HepG2 (cell line): ENCODE data around the gene TTC16. TPM values are rescaled to one million over a fixed set of nuclear protein-coding genes. Genes with fewer than 3 reads are reported as not detected.

Experiments used
- ATAC-seq: fragments of 200-7000 bp; cut with Tn5 transposase; 3 replicates; pipeline ENCODE4 v1.9.1; 2020; ENCODE audit warnings: mild to moderate bottlenecking, moderate library complexity
- BruUV-seq: library from RNA; stranded (reverse); fragments of 400-500 nt; replicated peaks from 2 replicates; lab custom pipeline; 2021; lab: Mats Ljungman, UMichigan
- CTCF ChIA-PET: fragments of 300-600 bp; formaldehyde crosslinking; extraction: SDS; loops from one replicate; lab custom pipeline; 2021; ENCODE audit warnings: low total read pairs, inconsistent platforms, low intra/inter-chr PET ratio; lab: Yijun Ruan, JAX
- POLR2A ChIA-PET: fragments of 350-600 bp; sonication (Branson Sonifier 250); formaldehyde crosslinking; loops from one replicate; lab custom pipeline; 2020; ENCODE audit warnings: antibody characterized with exemption, inconsistent platforms; lab: Yijun Ruan, JAX
- DNase-seq: peaks from one replicate; pipeline ENCODE4 v3.0.0-alpha.2; 2015; ENCODE audit warnings: low spot score
- FAIRE-seq: peaks from 3 replicates; lab custom pipeline; 2011; peaks lifted over from hg19 to GRCh38; lab: Jason Lieb, UNC
- H2AFZ ChIP-seq: one replicate; pipeline ENCODE4 v1.6.1; 2011; ENCODE audit warnings: low read length, inconsistent platforms
- H3K27ac ChIP-seq: fragments of 300-600 bp; 3 replicates; pipeline ENCODE4 v1.8.0; 2011; ENCODE audit warnings: mixed run types, mild to moderate bottlenecking, mixed read lengths, low read length, inconsistent platforms; ENCODE audit not compliant: insufficient read depth; ENCODE audit errors: extremely low read length
- H3K27me3 ChIP-seq, 2 experiments: fragments of 200-600 bp in 1 of 2; 2 replicates in 1 of 2; 3 replicates in 1 of 2; pipeline versions ENCODE4 v1.6.0 to v1.8.0; 2011; ENCODE audit warnings: low read length in 2 of 2, mild to moderate bottlenecking in 2 of 2, moderate library complexity in 2 of 2, inconsistent platforms in 1 of 2; ENCODE audit not compliant: insufficient read depth in 2 of 2, control insufficient read depth in 1 of 2
- H3K36me3 ChIP-seq, 2 experiments: fragments of 200-600 bp in 1 of 2; replicated peaks in 1 of 2; 2 replicates in 1 of 2; 3 replicates in 1 of 2; pipeline versions ENCODE4 v1.5.1 to v1.8.0; 2011; ENCODE audit warnings: low read length in 2 of 2, inconsistent platforms in 1 of 2; ENCODE audit not compliant: insufficient read depth in 2 of 2, control insufficient read depth in 1 of 2
- H3K4me1 ChIP-seq: 2 replicates; pipeline ENCODE4 v1.5.1; 2012; ENCODE audit warnings: low read length, inconsistent platforms; ENCODE audit not compliant: insufficient read depth
- H3K4me2 ChIP-seq: 2 replicates; pipeline ENCODE4 v1.6.0; 2011; ENCODE audit warnings: low read depth, low read length, inconsistent platforms
- H3K4me3 ChIP-seq, 3 experiments: fragments of 200-600 bp in 1 of 3; sonication (generic), shearing (Covaris generic) in 1 of 3; replicated peaks in 1 of 3; 2 replicates each; pipeline ENCODE4 v1.5.1; 2011 to 2016; ENCODE audit warnings: low read length in 3 of 3, inconsistent platforms in 2 of 3, low read depth in 2 of 3, mild to moderate bottlenecking in 2 of 3, control low read depth in 1 of 3, mixed read lengths in 1 of 3; ENCODE audit not compliant: insufficient read depth in 1 of 3
- H3K79me2 ChIP-seq: one replicate; pipeline ENCODE4 v1.6.1; 2011; ENCODE audit warnings: low read length, inconsistent platforms; ENCODE audit not compliant: insufficient read depth
- H3K9ac ChIP-seq: 2 replicates; pipeline ENCODE4 v1.6.0; 2011; ENCODE audit warnings: mild to moderate bottlenecking, low read depth, low read length, inconsistent platforms; ENCODE audit not compliant: insufficient read depth
- H3K9me3 ChIP-seq: 2 replicates; pipeline ENCODE4 v1.5.1; 2012; ENCODE audit warnings: mild to moderate bottlenecking, low read length
- H4K20me1 ChIP-seq: 2 replicates; pipeline ENCODE4 v1.6.0; 2011; ENCODE audit warnings: inconsistent platforms, mild to moderate bottlenecking, low read length, moderate library complexity; ENCODE audit not compliant: insufficient read depth
- ATAD3A ChIP-seq: sonication (generic); formaldehyde crosslinking; IDR thresholded peaks from 2 replicates; pipeline ENCODE4 v1.4.0; 2020; ENCODE audit warnings: missing genetic modification reagents
- CENPX ChIP-seq: sonication (generic); formaldehyde crosslinking; IDR thresholded peaks from 2 replicates; pipeline ENCODE4 v1.9.0; 2021; ENCODE audit warnings: mild to moderate bottlenecking, missing genetic modification reagents, moderate library complexity
- DMAP1 ChIP-seq: IDR thresholded peaks from 2 replicates; pipeline ENCODE4 v1.6.1; 2016
- HMGXB3 ChIP-seq: sonication (generic); formaldehyde crosslinking; IDR thresholded peaks from 2 replicates; pipeline ENCODE4 v1.4.0; 2020; ENCODE audit warnings: missing genetic modification reagents, borderline replicate concordance
- KLF16 ChIP-seq, 2 experiments: sonication (generic) in 1 of 2; formaldehyde crosslinking in 1 of 2; IDR thresholded peaks; 2 replicates each; pipeline versions ENCODE4 v1.6.1 to v1.8.0; 2016 to 2023; ENCODE audit warnings: missing genetic modification reagents in 2 of 2, missing compliant biosample characterization in 1 of 2
- LRRFIP1 ChIP-seq: sonication (generic); formaldehyde crosslinking; conservative IDR thresholded peaks from 2 replicates; pipeline ENCODE4 v1.4.0; 2020; ENCODE audit warnings: missing genetic modification reagents
- MATR3 ChIP-seq: sonication (generic); formaldehyde crosslinking; IDR thresholded peaks from 2 replicates; pipeline ENCODE4 v1.4.0; 2020; ENCODE audit warnings: missing genetic modification reagents
- MIER2 ChIP-seq: IDR thresholded peaks from 2 replicates; pipeline ENCODE4 v1.6.1; 2016; ENCODE audit warnings: missing biosample characterization, missing genetic modification reagents
- PHB2 ChIP-seq: fragments of 450-650 bp; IDR thresholded peaks from 2 replicates; pipeline ENCODE4 v1.6.1; 2018; ENCODE audit not compliant: partially characterized antibody
- PRPF4 ChIP-seq: fragments of 200-400 bp; formaldehyde crosslinking; IDR thresholded peaks from 2 replicates; pipeline ENCODE4 v1.6.1; 2016; ENCODE audit warnings: low read length, low read depth; ENCODE audit not compliant: poor library complexity, severe bottlenecking
- TARDBP ChIP-seq: sonication (generic); formaldehyde crosslinking; IDR thresholded peaks from 2 replicates; pipeline ENCODE4 v1.8.0; 2022; ENCODE audit warnings: mild to moderate bottlenecking, missing genetic modification reagents
- YEATS4 ChIP-seq: sonication (generic); formaldehyde crosslinking; IDR thresholded peaks from 2 replicates; pipeline ENCODE4 v1.4.0; 2020; ENCODE audit warnings: missing genetic modification reagents, borderline replicate concordance
- YY1 ChIP-seq: IDR thresholded peaks from 2 replicates; pipeline ENCODE4 v1.6.1; 2011; ENCODE audit warnings: low read length, low read depth, moderate library complexity, mild to moderate bottlenecking; ENCODE audit not compliant: insufficient read depth, insufficient replicate concordance
- ZBTB14 ChIP-seq: sonication (generic); formaldehyde crosslinking; IDR thresholded peaks from 2 replicates; pipeline ENCODE4 v1.4.0; 2020; ENCODE audit warnings: missing genetic modification reagents
- ZNF124 ChIP-seq: sonication (generic); formaldehyde crosslinking; IDR thresholded peaks from 2 replicates; pipeline ENCODE4 v1.4.0; 2020; ENCODE audit warnings: missing genetic modification reagents
- ZNF230 ChIP-seq: sonication (generic); formaldehyde crosslinking; IDR thresholded peaks from 2 replicates; pipeline ENCODE4 v1.4.0; 2020; ENCODE audit warnings: mild to moderate bottlenecking, missing genetic modification reagents
- ZNF260 ChIP-seq: sonication (generic); formaldehyde crosslinking; IDR thresholded peaks from 2 replicates; pipeline ENCODE4 v1.4.0; 2020; ENCODE audit warnings: missing genetic modification reagents, low read depth, mild to moderate bottlenecking, borderline replicate concordance
- ZNF766 ChIP-seq: sonication (generic); formaldehyde crosslinking; IDR thresholded peaks from 2 replicates; pipeline ENCODE4 v1.5.0; 2020; ENCODE audit warnings: missing genetic modification reagents, borderline replicate concordance
- ZNF790 ChIP-seq: sonication (generic); formaldehyde crosslinking; IDR thresholded peaks from 2 replicates; pipeline ENCODE4 v1.8.0; 2022; ENCODE audit warnings: missing genetic modification reagents, mild to moderate bottlenecking, borderline replicate concordance
- WGBS: methylation state at CpG from one replicate; pipeline ENCODE4 v1.1.6; 2017; ENCODE audit warnings: low lambda C conversion rate; 5-methylcytosine and 5-hydroxymethylcytosine counted together
- in situ Hi-C: cut with HindIII; loops from 2 replicates; pipeline ENCODE4 v1.10.0; 2017; ENCODE audit warnings: low pct_unique_long_range_greater_than_20kb; ENCODE audit not compliant: extremely low pct_ligation_motif_present
- intact Hi-C: fragments of 100-400 bp; cut with micrococcal nuclease; formaldehyde crosslinking; loops from one replicate; pipeline ENCODE4 v1.10.0; 2022; ENCODE audit not compliant: unreplicated experiment
- polyA plus RNA-seq, 8 experiments: library from polyadenylated mRNA; depleted of rRNA in 3 of 8; stranded (reverse) in 7 of 8; unstranded in 1 of 8; fragments of >200 nt; fragmentation: Illumina TruSeq in 4 of 8; extraction: Trizol in 4 of 8; gene quantifications; 2 replicates each; pipeline versions ENCODE4 v1.2.1 to v1.2.3, GENCODE V29; 2011 to 2016; ENCODE audit warnings: low read depth in 4 of 8, missing spikeins in 1 of 8, mixed read lengths in 1 of 8; ENCODE audit not compliant: insufficient read depth in 1 of 8
- total RNA-seq, 5 experiments: library from RNA; depleted of rRNA; stranded (reverse); fragments of >200 nt; fragmentation: Illumina TruSeq; extraction: Trizol; gene quantifications; 2 replicates each; pipeline ENCODE4 v1.2.3, GENCODE V29; 2016; ENCODE audit warnings: low read depth in 1 of 5

Gene TTC16
- total and polyA plus RNA-seq, 2 of the 13 experiments (the other 11 are each of a cell fraction or from before 2014, with no cell fraction given) = not detected

- POLR2A ChIA-PET = no interaction called here
- BruUV-seq = no TSS peak
- no peaks in the 10 kb centered on the region for H3K79me2 ChIP-seq
- H3K36me3 ChIP-seq = no peaks in the 10 kb centered on the region
- H3K9ac ChIP-seq = no peak overlapping the region
- WGBS = 22% methylated on average over 4 of the region's 5 CpGs
- H2AFZ ChIP-seq = no peak overlapping the region
- FAIRE-seq = no peak
- no peaks in the 10 kb centered on the region for H4K20me1 ChIP-seq
- in situ Hi-C loops = no loop called here
- ATAC-seq = no peak
- intact Hi-C loops = no loop called here
- H3K4me3 ChIP-seq = no peak overlapping the region
- H3K4me2 ChIP-seq = no peak overlapping the region
- H3K9me3 ChIP-seq = no peaks in the 10 kb centered on the region
- peaks cover 30% of the 10 kb centered on the region for H3K4me1 ChIP-seq
- no peak overlapping the region for H3K27ac ChIP-seq
- peaks cover 0 to 6% of the 10 kb centered on the region in 2 experiments; a peak in 2 of 5 replicates for H3K27me3 ChIP-seq
- CTCF ChIA-PET = no interaction called here
- DNase-seq = no peak
- TF ChIP-seq PHB2 (no peak), DMAP1 (no peak), LRRFIP1 (CRISPR knock-in tag) (no peak), HMGXB3 (CRISPR knock-in tag) (no peak), KLF16 (CRISPR knock-in tag; IDR thresholded peaks at IDR 0.05) (no peak), PRPF4 (no peak), ZNF790 (CRISPR knock-in tag) (no peak), TARDBP (CRISPR knock-in tag) (no peak), MATR3 (CRISPR knock-in tag) (no peak), CENPX (CRISPR knock-in tag) (no peak), YEATS4 (CRISPR knock-in tag) (no peak), MIER2 (CRISPR knock-in tag) (no peak), YY1 (no peak), ZNF766 (CRISPR knock-in tag) (no peak), ZNF260 (CRISPR knock-in tag) (no peak), ATAD3A (CRISPR knock-in tag) (no peak), ZNF230 (CRISPR knock-in tag) (no peak), ZBTB14 (CRISPR knock-in tag) (no peak), ZNF124 (CRISPR knock-in tag) (no peak)
Measured at GRCh38 chr9:127717766-127718165, 1.9 kb downstream of the TTC16 start.
